Fibroblast of the aortic adventitia (primary cell): ENCODE results near the gene RNASE7. TPM values are rescaled to one million over a fixed set of nuclear protein-coding genes. Genes with fewer than 3 reads are reported as not detected.

Source experiments
- DNase-seq: peaks from one replicate; pipeline ENCODE4 v3.0.0-alpha.2; 2010; ENCODE audit warnings: low read depth
- H3K4me3 ChIP-seq: 2 replicates; pipeline ENCODE4 v1.5.1; 2011; ENCODE audit warnings: low read depth, mild to moderate bottlenecking, control low read depth, low read length, moderate library complexity
- total RNA-seq: library from RNA; depleted of rRNA; stranded (reverse); fragments of >200 nt; gene quantifications from 2 replicates; pipeline ENCODE4 v1.2.3, GENCODE V29; 2012; ENCODE audit warnings: low replicate concordance
- TF ChIP-seq, protein P1 (sequence below): IDR thresholded peaks from 2 replicates; pipeline ENCODE4 v1.5.1; 2011; ENCODE audit warnings: mild to moderate bottlenecking, low read length, control low read depth, inconsistent platforms; ENCODE audit not compliant: insufficient read depth

The RNASE7 gene
- total RNA-seq, 1 donor: not detected

DNA sequence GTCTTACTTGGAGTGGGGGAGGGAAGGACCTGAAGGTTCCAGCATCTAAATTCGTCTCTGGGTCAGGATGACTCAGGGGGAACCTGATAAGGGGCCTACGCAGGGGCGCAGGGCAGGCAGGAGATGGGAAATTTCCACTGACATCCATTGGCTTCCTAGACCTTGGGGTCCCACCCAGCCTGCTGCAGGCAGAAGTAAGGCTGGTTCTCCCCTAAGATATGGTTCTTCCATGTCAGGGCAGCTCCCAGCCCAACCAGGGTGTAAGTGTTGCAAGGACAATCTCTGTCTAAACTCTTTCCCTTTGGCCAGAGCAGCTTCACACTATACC is 15.2 kb upstream of the RNASE7 start:
- H3K4me3 ChIP-seq: no peak overlapping the region
- TF ChIP-seq, protein P1, sequence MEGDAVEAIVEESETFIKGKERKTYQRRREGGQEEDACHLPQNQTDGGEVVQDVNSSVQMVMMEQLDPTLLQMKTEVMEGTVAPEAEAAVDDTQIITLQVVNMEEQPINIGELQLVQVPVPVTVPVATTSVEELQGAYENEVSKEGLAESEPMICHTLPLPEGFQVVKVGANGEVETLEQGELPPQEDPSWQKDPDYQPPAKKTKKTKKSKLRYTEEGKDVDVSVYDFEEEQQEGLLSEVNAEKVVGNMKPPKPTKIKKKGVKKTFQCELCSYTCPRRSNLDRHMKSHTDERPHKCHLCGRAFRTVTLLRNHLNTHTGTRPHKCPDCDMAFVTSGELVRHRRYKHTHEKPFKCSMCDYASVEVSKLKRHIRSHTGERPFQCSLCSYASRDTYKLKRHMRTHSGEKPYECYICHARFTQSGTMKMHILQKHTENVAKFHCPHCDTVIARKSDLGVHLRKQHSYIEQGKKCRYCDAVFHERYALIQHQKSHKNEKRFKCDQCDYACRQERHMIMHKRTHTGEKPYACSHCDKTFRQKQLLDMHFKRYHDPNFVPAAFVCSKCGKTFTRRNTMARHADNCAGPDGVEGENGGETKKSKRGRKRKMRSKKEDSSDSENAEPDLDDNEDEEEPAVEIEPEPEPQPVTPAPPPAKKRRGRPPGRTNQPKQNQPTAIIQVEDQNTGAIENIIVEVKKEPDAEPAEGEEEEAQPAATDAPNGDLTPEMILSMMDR: no peak
- DNase-seq: no peak

DNA sequence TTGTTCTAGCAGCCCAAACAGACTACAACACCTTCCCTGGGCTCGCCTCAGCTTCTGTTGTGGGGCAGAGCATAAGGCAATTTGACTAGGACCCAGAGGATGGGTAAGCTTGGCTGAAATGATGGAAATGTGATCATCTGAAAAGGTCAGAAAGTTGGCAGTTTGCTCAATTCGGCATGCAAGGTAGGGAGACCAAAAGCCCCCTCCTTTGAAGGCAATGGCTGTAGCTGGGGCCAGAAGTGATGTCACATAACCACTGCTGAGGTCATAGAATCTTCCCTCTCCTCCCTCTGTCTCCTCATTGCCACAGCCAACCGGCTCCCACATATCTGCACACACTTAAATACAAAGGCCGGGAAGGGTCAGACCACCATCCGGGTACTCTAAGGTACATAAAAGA is 12.2 kb upstream of the RNASE7 start, which contains the start of gene TPPP2:
Gene TPPP2, plus strand, starts transcription at position 301 of the 400 bp plus-strand sequence. CDS start 365 bp downstream, outside the sequence.
- no peak within 1 kb of the TSS for H3K4me3 ChIP-seq
- no peak for DNase-seq
- TF ChIP-seq, protein P1: no peak

DNA sequence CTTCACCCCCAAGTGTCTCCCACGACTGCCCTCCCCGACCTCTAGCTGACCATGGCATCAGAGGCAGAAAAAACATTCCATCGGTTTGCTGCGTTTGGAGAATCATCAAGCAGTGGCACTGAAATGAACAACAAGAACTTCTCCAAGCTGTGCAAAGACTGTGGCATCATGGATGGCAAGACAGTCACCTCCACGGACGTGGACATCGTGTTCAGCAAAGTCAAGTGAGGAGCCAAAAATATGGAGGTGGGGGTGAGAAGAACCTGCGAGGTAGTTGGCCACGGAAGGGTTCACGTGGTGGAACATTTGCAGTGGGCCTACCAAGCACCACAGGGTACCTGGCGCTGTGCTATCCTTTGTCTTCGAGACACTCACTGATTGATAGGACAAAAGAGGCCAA is 11.6 kb upstream of the RNASE7 start:
- H3K4me3 ChIP-seq: no peak overlapping the region
- DNase-seq: no peak
- TF ChIP-seq, protein P1: no peak

DNA sequence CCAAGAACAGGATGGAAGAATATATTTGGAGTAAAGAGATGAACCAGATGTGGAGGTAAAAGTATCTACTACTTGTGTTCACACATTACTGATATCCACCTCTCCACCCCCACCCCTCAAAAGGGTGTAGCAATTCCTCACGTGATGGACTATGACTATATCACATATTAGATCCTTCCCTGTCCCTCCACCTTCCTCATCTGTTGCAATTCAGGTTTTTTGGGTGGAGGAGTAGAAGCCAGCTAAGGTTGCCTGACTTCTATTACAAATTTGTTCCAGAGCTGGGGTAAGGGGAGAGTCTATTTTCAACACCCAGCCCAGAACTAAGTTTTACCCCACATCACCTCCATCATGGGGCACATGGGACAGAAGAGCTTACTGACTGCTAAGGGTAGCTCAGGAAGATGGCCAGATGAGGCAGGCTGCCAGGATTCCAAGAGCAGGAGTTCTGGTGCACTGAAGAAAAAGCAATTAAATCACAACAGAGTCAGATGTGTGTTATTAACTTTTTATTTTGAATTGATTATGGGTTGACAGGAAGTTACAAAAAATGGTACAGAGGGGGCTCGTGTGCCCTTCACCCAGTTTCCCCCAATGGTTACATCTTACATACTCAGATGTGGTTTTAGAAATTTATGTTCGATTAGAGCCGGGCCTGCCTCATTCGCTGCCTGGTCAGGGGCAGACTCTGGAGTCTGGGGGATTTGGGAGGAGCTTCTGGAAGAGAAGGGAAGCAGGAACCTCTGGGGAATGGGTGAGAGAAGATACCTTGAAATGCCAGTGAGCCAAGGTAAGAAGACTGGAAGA is 9.6 kb upstream of the RNASE7 start:
- no peak for DNase-seq
- TF ChIP-seq, protein P1: no peak
- no peak overlapping the region for H3K4me3 ChIP-seq

DNA sequence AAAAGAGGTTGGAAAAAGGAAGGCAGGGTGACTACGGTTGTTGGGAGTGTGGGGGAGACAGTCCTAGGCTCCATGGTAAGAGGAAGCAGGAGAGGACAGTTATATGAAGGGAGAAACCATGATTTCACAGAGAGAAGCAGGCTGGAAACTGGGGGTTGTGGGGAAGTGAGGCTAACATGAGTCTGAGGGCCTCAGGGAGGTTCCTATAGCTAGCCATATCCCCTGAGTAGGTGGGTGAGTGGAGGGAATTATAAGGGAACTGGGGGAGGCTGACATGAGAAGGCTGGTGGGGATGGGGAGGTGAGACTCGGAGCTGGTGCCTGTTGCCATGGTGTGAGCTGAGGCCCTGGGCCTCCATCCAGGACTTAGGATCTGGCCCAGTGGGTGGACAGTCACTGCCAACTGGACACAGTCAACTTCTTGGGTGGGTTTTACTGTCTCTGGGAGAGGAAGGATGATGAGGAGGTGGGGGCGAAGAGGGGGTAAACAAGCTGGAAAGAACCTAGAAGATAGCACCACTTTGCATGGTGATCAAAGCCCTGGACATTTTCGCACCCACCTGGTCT is 8.9 kb upstream of the RNASE7 start:
- H3K4me3 ChIP-seq: no peak overlapping the region
- TF ChIP-seq, protein P1: no peak
- no peak for DNase-seq

DNA sequence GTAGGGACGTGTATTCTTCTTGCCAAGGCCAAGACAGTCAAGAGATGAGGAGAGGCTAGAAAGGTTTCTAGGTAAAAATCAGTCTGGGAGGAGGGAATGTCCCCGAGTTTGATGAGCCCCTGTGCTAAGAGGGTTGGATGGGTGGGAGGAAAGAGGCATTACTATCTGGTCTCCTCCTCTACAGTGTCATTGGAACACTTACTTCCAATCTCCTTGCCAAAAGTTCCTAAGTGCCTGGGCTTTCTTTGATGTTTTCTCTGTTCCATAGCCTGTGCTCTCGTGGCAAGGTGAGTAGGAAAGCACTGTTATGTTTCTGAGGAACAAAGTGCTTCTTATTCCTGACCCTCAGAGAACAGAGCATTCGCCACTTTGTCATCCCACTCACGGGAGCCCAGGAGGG is 7.5 kb upstream of the RNASE7 start, which contains the start of gene RNASE13:
Gene RNASE13, minus strand, starts transcription at position 101 of the 400 bp plus-strand sequence. CDS start 519 bp downstream, outside the sequence.
- TF ChIP-seq, protein P1: no peak
- H3K4me3 ChIP-seq: no peak within 1 kb of the TSS
- DNase-seq: no peak
